NCI-H226 (cell line): ENCODE measurements around the gene STAT2.
"Not testable (repeated sequence)": the region's sequence is repeated elsewhere in the genome, so short reads cannot be mapped to it uniquely, and the experiment has no call there.

Experiments used
- DNase-seq: peaks from one replicate; pipeline ENCODE4 v3.0.0-alpha.2; 2015

Gene STAT2

GRCh38 chr12:56359851-56360767, at the start of gene STAT2:
STAT2 (minus strand) TSS chr12:56360107; CDS start chr12:56356571, 3,536 bp downstream.
- DNase-seq: peak; percentile 100

GRCh38 chr12:56408799-56409417, 49.0 kb upstream of the STAT2 start:
- DNase-seq: no peak

GRCh38 chr12:56404227-56404626, 44.3 kb upstream of the STAT2 start:
- DNase-seq: not testable (repeated sequence)

- DNase-seq: not testable (repeated sequence)
Observed at GRCh38 chr12:56401612-56402011, 41.7 kb upstream of the STAT2 start.

GRCh38 chr12:56401125-56401524, 41.2 kb upstream of the STAT2 start:
- DNase-seq: not testable (repeated sequence)

GRCh38 chr12:56399466-56399865, 39.6 kb upstream of the STAT2 start:
- DNase-seq: not testable (repeated sequence)

GRCh38 chr12:56398324-56398723, 38.4 kb upstream of the STAT2 start:
- no peak for DNase-seq

GRCh38 chr12:56392331-56392730, 32.4 kb upstream of the STAT2 start:
- DNase-seq: no peak

- DNase-seq: no peak
Observed at GRCh38 chr12:56391721-56392120, 31.8 kb upstream of the STAT2 start.

- DNase-seq: no peak
Observed at GRCh38 chr12:56389412-56389811, 29.5 kb upstream of the STAT2 start.

- no peak for DNase-seq
Observed at GRCh38 chr12:56387152-56387736, 27.3 kb upstream of the STAT2 start.

- peak; percentile 32 for DNase-seq
Observed at GRCh38 chr12:56385873-56386272, 26.0 kb upstream of the STAT2 start.

GRCh38 chr12:56382611-56383010, 22.7 kb upstream of the STAT2 start:
- no peak for DNase-seq

GRCh38 chr12:56377989-56378316, 18.0 kb upstream of the STAT2 start:
- DNase-seq: no peak

GRCh38 chr12:56377310-56377988, 17.5 kb upstream of the STAT2 start:
- peak; percentile 48 for DNase-seq

GRCh38 chr12:56375598-56376434, 15.9 kb upstream of the STAT2 start:
- DNase-seq: no peak

- no peak for DNase-seq
Observed at GRCh38 chr12:56374726-56375597, 15.1 kb upstream of the STAT2 start.

GRCh38 chr12:56373515-56373914, 13.6 kb upstream of the STAT2 start:
- DNase-seq: no peak

GRCh38 chr12:56366948-56367347, 7.0 kb upstream of the STAT2 start:
- no peak for DNase-seq

- DNase-seq: no peak
Observed at GRCh38 chr12:56362130-56363059, 2.5 kb upstream of the STAT2 start, which contains the start of gene APOF. APOF (minus strand) TSS chr12:56362857; CDS start chr12:56362745, 112 bp downstream.
